WTC11 (cell line): ENCODE results near the gene EVX1. TPM values are rescaled to one million over a fixed set of nuclear protein-coding genes. Genes with fewer than 3 reads are reported as not detected.

Source experiments
- ATAC-seq: fragments of 200-7000 bp; cut with Tn5 transposase; 2 replicates; pipeline ENCODE4 v1.10.0; 2021; ENCODE audit warnings: mild to moderate bottlenecking, moderate library complexity
- CTCF ChIA-PET: fragments of 300-600 bp; sonication (Branson Sonifier 250); formaldehyde crosslinking; loops from one replicate; lab custom pipeline; 2021; ENCODE audit warnings: antibody characterized with exemption; lab: Charles Lee
- POLR2A ChIA-PET: fragments of 350-600 bp; sonication (Branson Sonifier 250); formaldehyde crosslinking; loops from one replicate; lab custom pipeline; 2021; ENCODE audit warnings: antibody characterized with exemption; lab: Charles Lee
- DNase-seq: peaks from one replicate; pipeline ENCODE4 v3.0.0; 2021; ENCODE audit warnings: low spot score
- H3K27ac Mint-ChIP-seq: 2 replicates; pipeline ENCODE4 v1.8.0; 2021; ENCODE audit warnings: mixed read lengths
- H3K27me3 Mint-ChIP-seq: 2 replicates; pipeline ENCODE4 v1.8.0; 2021; ENCODE audit warnings: low read depth, mild to moderate bottlenecking, moderate library complexity, mixed read lengths
- H3K36me3 Mint-ChIP-seq: 2 replicates; pipeline ENCODE4 v1.8.0; 2021; ENCODE audit warnings: mixed read lengths
- H3K4me1 Mint-ChIP-seq: 2 replicates; pipeline ENCODE4 v1.8.0; 2022; ENCODE audit warnings: mixed read lengths
- H3K4me3 Mint-ChIP-seq: 2 replicates; pipeline ENCODE4 v1.8.0; 2021; ENCODE audit warnings: mild to moderate bottlenecking, moderate library complexity, mixed read lengths
- H3K9me3 Mint-ChIP-seq: 2 replicates; pipeline ENCODE4 v1.8.0; 2021; ENCODE audit warnings: mixed read lengths
- ARID4B ChIP-seq: sonication (generic); formaldehyde crosslinking; IDR thresholded peaks from 2 replicates; pipeline ENCODE4 v1.8.0; 2023; ENCODE audit warnings: missing genetic modification reagents, mild to moderate bottlenecking, borderline replicate concordance
- ATF3 ChIP-seq: sonication (generic); formaldehyde crosslinking; conservative IDR thresholded peaks from 2 replicates; pipeline ENCODE4 v1.8.1; 2022; ENCODE audit warnings: mild to moderate bottlenecking, missing genetic modification reagents
- CREB1 ChIP-seq: sonication (generic); formaldehyde crosslinking; IDR thresholded peaks from 2 replicates; pipeline ENCODE4 v1.8.0; 2023; ENCODE audit warnings: mild to moderate bottlenecking, missing genetic modification reagents
- FOXP1 ChIP-seq: sonication (generic); formaldehyde crosslinking; IDR thresholded peaks from 2 replicates; pipeline ENCODE4 v1.8.0; 2022; ENCODE audit warnings: missing genetic modification reagents, mild to moderate bottlenecking, moderate library complexity, borderline replicate concordance
- GRHL2 ChIP-seq: fragments of 250-450 bp; sonication (Bioruptor Pico); IDR thresholded peaks from 2 replicates; pipeline ENCODE4 v1.8.0; 2022; ENCODE audit warnings: mild to moderate bottlenecking, moderate library complexity; ENCODE audit not compliant: insufficient replicate concordance, severe bottlenecking
- IRF2 ChIP-seq: sonication (generic); formaldehyde crosslinking; IDR thresholded peaks from 2 replicates; pipeline ENCODE4 v1.8.0; 2022; ENCODE audit warnings: low read depth, missing genetic modification reagents, borderline replicate concordance
- MAX ChIP-seq: sonication (generic); formaldehyde crosslinking; IDR thresholded peaks from 2 replicates; pipeline ENCODE4 v1.8.0; 2022; ENCODE audit warnings: mild to moderate bottlenecking, missing genetic modification reagents
- MLX ChIP-seq: sonication (generic); formaldehyde crosslinking; IDR thresholded peaks from 2 replicates; pipeline ENCODE4 v1.8.1; 2023; ENCODE audit warnings: mild to moderate bottlenecking, missing genetic modification reagents, moderate library complexity
- MYBL2 ChIP-seq: sonication (generic); formaldehyde crosslinking; IDR thresholded peaks from 2 replicates; pipeline ENCODE4 v1.8.1; 2023; ENCODE audit warnings: mild to moderate bottlenecking, moderate library complexity, missing genetic modification reagents
- NR3C1 ChIP-seq: sonication (generic); formaldehyde crosslinking; conservative IDR thresholded peaks from 2 replicates; pipeline ENCODE4 v1.8.1; 2023; ENCODE audit warnings: low read depth, mild to moderate bottlenecking, missing genetic modification reagents
- RORB ChIP-seq: fragments of 250-450 bp; sonication (Bioruptor Pico); IDR thresholded peaks from 2 replicates; pipeline ENCODE4 v1.9.0; 2021; ENCODE audit warnings: mild to moderate bottlenecking
- SMAD4 ChIP-seq: sonication (generic); formaldehyde crosslinking; IDR thresholded peaks from 2 replicates; pipeline ENCODE4 v1.8.0; 2022; ENCODE audit warnings: mild to moderate bottlenecking, missing genetic modification reagents
- TP53 ChIP-seq: sonication (generic); formaldehyde crosslinking; IDR thresholded peaks from 2 replicates; pipeline ENCODE4 v1.8.1; 2023; ENCODE audit warnings: mild to moderate bottlenecking, missing genetic modification reagents
- ZNF416 ChIP-seq: fragments of 250-450 bp; sonication (Bioruptor Pico); IDR thresholded peaks from 2 replicates; pipeline ENCODE4 v1.9.0; 2021; ENCODE audit warnings: mild to moderate bottlenecking, inconsistent platforms
- total RNA-seq: library from RNA; stranded (reverse); gene quantifications from 3 replicates; pipeline ENCODE4 v1.2.3, GENCODE V29; 2021
- TF ChIP-seq, protein P1 (sequence below): fragments of 250-450 bp; sonication (Bioruptor Pico); conservative IDR thresholded peaks from 2 replicates; pipeline ENCODE4 v1.9.0; 2021; ENCODE audit warnings: mild to moderate bottlenecking
- TF ChIP-seq, protein P2 (sequence below): fragments of 250-450 bp; sonication (Bioruptor Pico); IDR thresholded peaks from 2 replicates; pipeline ENCODE4 v1.9.0; 2021; ENCODE audit warnings: mild to moderate bottlenecking
- TF ChIP-seq, protein P3 (sequence below): sonication (generic); formaldehyde crosslinking; IDR thresholded peaks from 2 replicates; pipeline ENCODE4 v1.8.1; 2023; ENCODE audit warnings: mild to moderate bottlenecking, missing genetic modification reagents

EVX1 gene
- total RNA-seq, 1 experiment from 2014 or later = not detected

DNA sequence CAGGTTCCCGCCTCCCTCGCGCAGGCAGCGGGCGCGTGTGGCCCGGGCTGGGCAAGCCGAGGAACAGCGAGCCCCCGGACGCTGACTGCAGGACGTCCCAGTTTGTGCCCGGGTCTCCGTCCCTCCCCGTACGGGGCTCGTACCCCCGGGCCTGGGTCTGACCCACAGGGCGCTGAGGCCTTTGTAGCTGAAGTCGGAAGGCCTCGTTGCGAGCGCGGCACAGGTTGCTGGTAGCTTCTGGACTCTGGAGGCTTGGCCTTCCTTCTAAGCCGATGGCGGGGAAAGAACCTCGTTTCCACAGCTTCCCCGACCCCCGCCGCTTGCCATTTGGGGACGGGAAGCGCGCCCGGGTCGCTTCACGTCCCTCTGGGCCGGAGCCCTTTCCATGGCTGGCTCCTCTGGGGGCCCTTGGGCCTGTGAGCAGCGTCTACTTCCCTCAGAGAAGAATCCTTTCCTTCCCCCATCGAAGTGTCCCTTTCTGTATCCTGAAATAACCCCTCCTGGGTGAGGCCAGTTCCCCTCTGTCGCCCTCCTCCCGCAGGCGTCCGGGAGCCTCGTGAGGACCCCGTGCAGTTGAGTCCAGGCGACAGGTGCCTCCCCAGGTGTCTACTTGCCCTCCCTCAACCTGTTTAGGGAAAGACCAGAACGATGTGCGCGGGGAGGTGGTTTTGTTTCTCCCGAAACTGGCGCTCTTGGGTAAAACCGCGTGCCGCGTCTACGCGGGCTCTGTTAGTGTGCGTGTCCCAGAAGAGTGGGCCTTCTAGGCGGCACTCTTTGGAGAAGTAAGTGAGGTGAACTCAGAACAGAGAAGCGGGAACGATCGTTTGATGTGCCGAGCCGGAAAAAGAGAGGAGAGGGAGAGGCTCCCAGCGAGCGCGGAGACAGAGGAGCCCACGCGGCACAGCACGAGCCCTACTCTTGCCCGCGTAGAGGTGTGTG lies 9.3 kb downstream of the EVX1 start (continued):
- TF ChIP-seq MLX (CRISPR knock-in tag) (no peak), FOXP1 (CRISPR knock-in tag) (peak; percentile 31; the same call in 1 of the 2 replicates), IRF2 (CRISPR knock-in tag) (no peak), GRHL2 (CRISPR knock-in tag) (no peak), MAX (peak; percentile 31; the same call in 1 of the 2 replicates), ARID4B (CRISPR knock-in tag) (no peak), NR3C1 (CRISPR knock-in tag) (no peak)
- TF ChIP-seq, protein P1, sequence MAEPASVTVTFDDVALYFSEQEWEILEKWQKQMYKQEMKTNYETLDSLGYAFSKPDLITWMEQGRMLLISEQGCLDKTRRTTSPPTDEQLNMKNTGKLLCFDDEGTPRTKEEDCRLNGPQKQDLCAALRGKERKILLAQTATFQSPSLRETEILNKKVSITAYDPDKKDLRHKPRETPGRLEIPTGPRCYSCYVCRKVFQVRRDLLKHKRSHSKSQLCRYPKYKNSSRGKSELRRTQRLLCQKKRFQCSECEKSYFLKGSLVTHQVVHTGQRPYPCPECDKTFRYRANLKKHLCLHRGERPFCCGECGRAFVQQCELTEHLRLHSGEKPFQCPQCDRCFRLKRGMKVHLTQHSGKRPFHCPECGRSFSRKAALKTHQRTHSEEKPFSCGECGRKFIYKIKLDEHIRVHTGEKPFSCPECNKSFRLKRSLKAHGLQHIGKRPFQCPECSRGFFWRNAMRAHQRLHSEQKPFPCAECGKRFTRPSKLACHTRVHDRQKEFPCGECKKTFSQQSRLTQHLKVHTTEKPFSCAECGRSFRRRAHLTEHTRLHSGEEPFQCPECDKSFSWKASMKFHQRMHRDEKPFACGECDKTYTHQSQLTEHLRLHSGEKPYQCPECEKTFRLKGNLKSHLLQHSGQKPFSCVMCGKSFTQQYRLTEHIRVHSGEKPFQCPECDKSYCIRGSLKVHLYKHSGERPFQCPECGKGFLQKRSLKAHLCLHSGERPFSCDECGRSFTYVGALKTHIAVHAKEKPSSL (CRISPR knock-in tag) = no peak

DNA sequence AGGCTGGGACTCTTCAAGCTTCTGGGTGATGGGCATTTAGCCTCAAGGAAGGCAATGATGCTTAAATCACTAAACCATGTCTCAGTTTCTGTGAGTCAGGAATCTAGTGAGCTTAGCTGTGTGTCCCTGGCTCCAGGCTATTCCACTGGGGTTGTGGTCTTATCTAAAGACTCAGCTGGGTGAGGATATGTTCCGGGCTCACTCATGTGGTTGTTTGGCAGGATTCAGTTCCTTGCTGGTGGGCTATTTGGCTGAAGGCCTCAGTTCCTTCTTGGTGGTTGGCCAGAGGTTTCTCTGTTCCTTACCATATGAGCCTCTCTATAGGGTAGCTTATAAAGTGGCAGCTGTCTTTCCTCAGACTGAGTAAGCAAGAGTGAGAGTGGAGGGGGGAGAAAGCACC lies 12.0 kb downstream of the EVX1 start:
- no peak overlapping the region for H3K27ac Mint-ChIP-seq
- ATAC-seq (no peak), DNase-seq (no peak)
- peaks cover 23% of the 10 kb centered on the region for H3K4me1 Mint-ChIP-seq
- no peaks in the 10 kb centered on the region for H3K9me3 Mint-ChIP-seq
- ChIA-PET POLR2A (no interaction called here), CTCF (interaction anchor here (1.0 to 1.7 kb wide), 3 partner anchors 15 to 93 kb away, joined by 4 to 6 read pairs (median 5); no protein-coding TSS in a partner anchor)
- peaks cover 68% of the 10 kb centered on the region for H3K27me3 Mint-ChIP-seq
- H3K4me3 Mint-ChIP-seq = no peak overlapping the region
- H3K36me3 Mint-ChIP-seq = peaks cover 3% of the 10 kb centered on the region; the same call in 1 of the 2 replicates
- TF ChIP-seq ATF3 (CRISPR knock-in tag) (no peak), CREB1 (no peak), MLX (CRISPR knock-in tag) (no peak), MAX (no peak), MYBL2 (no peak), RORB (no peak), ZNF416 (CRISPR knock-in tag) (no peak), SMAD4 (no peak), TP53 (CRISPR knock-in tag) (no peak)
- TF ChIP-seq, protein P2, sequence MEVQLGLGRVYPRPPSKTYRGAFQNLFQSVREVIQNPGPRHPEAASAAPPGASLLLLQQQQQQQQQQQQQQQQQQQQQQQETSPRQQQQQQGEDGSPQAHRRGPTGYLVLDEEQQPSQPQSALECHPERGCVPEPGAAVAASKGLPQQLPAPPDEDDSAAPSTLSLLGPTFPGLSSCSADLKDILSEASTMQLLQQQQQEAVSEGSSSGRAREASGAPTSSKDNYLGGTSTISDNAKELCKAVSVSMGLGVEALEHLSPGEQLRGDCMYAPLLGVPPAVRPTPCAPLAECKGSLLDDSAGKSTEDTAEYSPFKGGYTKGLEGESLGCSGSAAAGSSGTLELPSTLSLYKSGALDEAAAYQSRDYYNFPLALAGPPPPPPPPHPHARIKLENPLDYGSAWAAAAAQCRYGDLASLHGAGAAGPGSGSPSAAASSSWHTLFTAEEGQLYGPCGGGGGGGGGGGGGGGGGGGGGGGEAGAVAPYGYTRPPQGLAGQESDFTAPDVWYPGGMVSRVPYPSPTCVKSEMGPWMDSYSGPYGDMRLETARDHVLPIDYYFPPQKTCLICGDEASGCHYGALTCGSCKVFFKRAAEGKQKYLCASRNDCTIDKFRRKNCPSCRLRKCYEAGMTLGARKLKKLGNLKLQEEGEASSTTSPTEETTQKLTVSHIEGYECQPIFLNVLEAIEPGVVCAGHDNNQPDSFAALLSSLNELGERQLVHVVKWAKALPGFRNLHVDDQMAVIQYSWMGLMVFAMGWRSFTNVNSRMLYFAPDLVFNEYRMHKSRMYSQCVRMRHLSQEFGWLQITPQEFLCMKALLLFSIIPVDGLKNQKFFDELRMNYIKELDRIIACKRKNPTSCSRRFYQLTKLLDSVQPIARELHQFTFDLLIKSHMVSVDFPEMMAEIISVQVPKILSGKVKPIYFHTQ (CRISPR knock-in tag) = no peak
- TF ChIP-seq, protein P3, sequence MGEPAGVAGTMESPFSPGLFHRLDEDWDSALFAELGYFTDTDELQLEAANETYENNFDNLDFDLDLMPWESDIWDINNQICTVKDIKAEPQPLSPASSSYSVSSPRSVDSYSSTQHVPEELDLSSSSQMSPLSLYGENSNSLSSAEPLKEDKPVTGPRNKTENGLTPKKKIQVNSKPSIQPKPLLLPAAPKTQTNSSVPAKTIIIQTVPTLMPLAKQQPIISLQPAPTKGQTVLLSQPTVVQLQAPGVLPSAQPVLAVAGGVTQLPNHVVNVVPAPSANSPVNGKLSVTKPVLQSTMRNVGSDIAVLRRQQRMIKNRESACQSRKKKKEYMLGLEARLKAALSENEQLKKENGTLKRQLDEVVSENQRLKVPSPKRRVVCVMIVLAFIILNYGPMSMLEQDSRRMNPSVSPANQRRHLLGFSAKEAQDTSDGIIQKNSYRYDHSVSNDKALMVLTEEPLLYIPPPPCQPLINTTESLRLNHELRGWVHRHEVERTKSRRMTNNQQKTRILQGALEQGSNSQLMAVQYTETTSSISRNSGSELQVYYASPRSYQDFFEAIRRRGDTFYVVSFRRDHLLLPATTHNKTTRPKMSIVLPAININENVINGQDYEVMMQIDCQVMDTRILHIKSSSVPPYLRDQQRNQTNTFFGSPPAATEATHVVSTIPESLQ (CRISPR knock-in tag) = no peak
